Breast epithelium (tissue), 3 donors: Measurements from ENCODE around the gene DNAJC28.

ENCODE experiments used
- CTCF ChIP-seq, 3 donors: fragments of 450-650 bp; IDR thresholded peaks; one replicate each; pipeline ENCODE4 v1.5.1; 2016 to 2017; ENCODE audit warnings: antibody characterized with exemption in 3 of 3, mild to moderate bottlenecking in 3 of 3, moderate library complexity in 3 of 3
- POLR2A ChIP-seq: fragments of 450-650 bp; IDR thresholded peaks from one replicate; pipeline ENCODE4 v1.6.1; 2016; ENCODE audit warnings: antibody characterized with exemption, mild to moderate bottlenecking, moderate library complexity

- TF ChIP-seq CTCF (IDR thresholded peaks at IDR 0.05), result no peak
- no peak for TF ChIP-seq POLR2A
These were observed 20.1 kb upstream of the DNAJC28 start for GRCh38 chr21:33511639-33512038.
